ENCODE results near the gene TBC1D22A. TPM values are rescaled to one million over a fixed set of nuclear protein-coding genes. Genes with fewer than 3 reads are reported as not detected.

TBC1D22A gene
- total RNA-seq, 1 experiment from 2014 or later, result 26.0 TPM

- DNase-seq (ENCODE audit: unreplicated experiment), result peak; percentile 61
Observed at GRCh38 chr22:46798366-46799350, 36.2 kb downstream of the TBC1D22A start.

GRCh38 chr22:46799626-46800025 is 37.2 kb downstream of the TBC1D22A start:
- Mint-ChIP-seq H3K27me3 (ENCODE audit: insufficient read depth, unreplicated experiment) (no peaks in the 10 kb centered on the region), H3K4me3 (ENCODE audit: unreplicated experiment) (no peak overlapping the region), H3K9me3 (ENCODE audit: unreplicated experiment) (no peaks in the 10 kb centered on the region), H3K4me1 (ENCODE audit: insufficient read depth, unreplicated experiment) (peaks cover 16% of the 10 kb centered on the region), H3K36me3 (ENCODE audit: insufficient read depth, unreplicated experiment) (peaks cover 9% of the 10 kb centered on the region), H3K27ac (ENCODE audit: low read depth, unreplicated experiment) (no peak overlapping the region)
- intact Hi-C loops (cut with micrococcal nuclease), result loop anchor here (5.0 kb wide), 1 partner anchor 788 kb away; no protein-coding TSS in a partner anchor
- no peak for DNase-seq (ENCODE audit: unreplicated experiment)
- no TSS peak for BruUV-seq (replicated peaks)
- POLR2A ChIA-PET, result interaction anchor here (0.6 to 0.8 kb wide), 2 partner anchors 46 to 273 kb away, joined by 3 read pairs; no protein-coding TSS in a partner anchor
- CTCF ChIA-PET, result interaction anchor here (0.7 to 3.8 kb wide), 20 partner anchors 8 to 1693 kb away, joined by 3 to 21 read pairs (median 8); no protein-coding TSS in a partner anchor
- TF ChIP-seq CTCF (IDR thresholded peaks at IDR 0.05; ENCODE audit: unreplicated experiment), result no peak

More at GRCh38 chr22:46798366-46799350, 36.2 kb downstream of the TBC1D22A start:
- peak overlapping the region; percentile 43 for H3K27ac Mint-ChIP-seq (ENCODE audit: low read depth, unreplicated experiment)
- no TSS peak for BruUV-seq (replicated peaks)
- POLR2A ChIA-PET, result interaction anchor here (0.6 to 1.2 kb wide), 4 partner anchors 15 to 47 kb away, joined by 3 to 6 read pairs (median 3); partner anchors contain the start of gene TBC1D22A
- H3K9me3 Mint-ChIP-seq (ENCODE audit: unreplicated experiment), result no peaks in the 10 kb centered on the region
- H3K36me3 Mint-ChIP-seq (ENCODE audit: insufficient read depth, unreplicated experiment), result peaks cover 18% of the 10 kb centered on the region
- peaks cover 16% of the 10 kb centered on the region for H3K4me1 Mint-ChIP-seq (ENCODE audit: insufficient read depth, unreplicated experiment)
- intact Hi-C loops (cut with micrococcal nuclease), result loop anchor here (5.0 kb wide), 1 partner anchor 789 kb away; no protein-coding TSS in a partner anchor
- H3K27me3 Mint-ChIP-seq (ENCODE audit: insufficient read depth, unreplicated experiment), result no peaks in the 10 kb centered on the region
- no peak overlapping the region for H3K4me3 Mint-ChIP-seq (ENCODE audit: unreplicated experiment)
- CTCF ChIA-PET, result interaction anchor here (0.6 to 3.1 kb wide), 50 partner anchors 9 to 1697 kb away, joined by 3 to 21 read pairs (median 4); partner anchors contain the start of gene TBC1D22A
- peak; percentile 95 for TF ChIP-seq CTCF (IDR thresholded peaks at IDR 0.05; ENCODE audit: unreplicated experiment)

GRCh38 chr22:46800102-46800857 is 37.8 kb downstream of the TBC1D22A start:
- no TSS peak for BruUV-seq (replicated peaks)
- POLR2A ChIA-PET, result interaction anchor here (0.6 kb wide), 1 partner anchor 272 kb away, joined by 3 read pairs; no protein-coding TSS in a partner anchor
- intact Hi-C loops (cut with micrococcal nuclease), result no loop called here

More at GRCh38 chr22:46800102-46800857, 37.8 kb downstream of the TBC1D22A start:
- Mint-ChIP-seq H3K27me3 (ENCODE audit: insufficient read depth, unreplicated experiment) (no peaks in the 10 kb centered on the region), H3K4me3 (ENCODE audit: unreplicated experiment) (no peak overlapping the region), H3K9me3 (ENCODE audit: unreplicated experiment) (no peaks in the 10 kb centered on the region), H3K27ac (ENCODE audit: low read depth, unreplicated experiment) (no peak overlapping the region), H3K4me1 (ENCODE audit: insufficient read depth, unreplicated experiment) (peaks cover 16% of the 10 kb centered on the region), H3K36me3 (ENCODE audit: insufficient read depth, unreplicated experiment) (peaks cover 9% of the 10 kb centered on the region)
- CTCF ChIA-PET, result interaction anchor here (0.7 to 4.6 kb wide), 15 partner anchors 8 to 1693 kb away, joined by 3 to 78 read pairs (median 13); partner anchors contain the start of gene TBC1D22A
- no peak for DNase-seq (ENCODE audit: unreplicated experiment)
- TF ChIP-seq CTCF (IDR thresholded peaks at IDR 0.05; ENCODE audit: unreplicated experiment), result no peak
